Measurements from ENCODE around the gene DSC2.
"Not testable (repeated sequence)": the region's sequence is repeated elsewhere in the genome, so short reads cannot be mapped to it uniquely, and the experiment has no call there.

Gene DSC2

DNA sequence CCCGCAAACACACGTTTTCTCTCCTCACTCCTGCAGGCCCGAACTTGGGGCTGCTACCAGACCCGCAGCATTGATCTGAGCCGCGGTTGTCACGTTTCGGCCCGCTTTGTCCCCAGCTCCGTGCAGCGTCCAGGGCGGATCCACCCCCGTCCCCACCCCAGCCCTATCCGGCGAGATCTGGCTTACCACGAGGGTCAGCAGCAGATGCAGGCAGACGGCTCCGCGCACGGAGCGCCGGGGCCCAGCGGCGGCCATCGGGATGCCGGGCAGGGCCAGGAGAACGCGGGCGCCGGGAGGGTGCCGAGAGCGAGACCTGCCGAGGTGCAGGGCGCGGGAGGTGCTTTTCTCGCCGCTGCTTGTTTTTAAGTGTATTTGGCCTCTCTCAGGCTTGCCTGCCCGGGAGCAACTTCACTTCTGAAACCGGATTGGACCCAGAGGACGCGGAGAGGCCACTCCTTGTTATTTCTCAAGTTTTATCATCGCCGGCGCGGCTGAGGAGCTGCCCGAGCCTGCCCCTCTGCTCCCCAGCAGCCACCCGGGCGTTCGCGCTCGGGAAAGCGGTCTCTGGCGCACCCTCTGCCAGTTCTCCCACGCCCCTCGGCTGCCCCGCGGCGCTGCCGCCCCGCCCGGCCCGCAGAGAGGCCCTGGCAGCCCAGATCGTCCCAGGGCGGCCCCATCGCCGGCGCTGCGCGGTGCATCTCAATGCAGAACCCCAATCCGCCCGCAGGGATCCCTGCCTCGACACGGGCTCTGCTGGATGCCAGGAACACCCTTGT lies 59.6 kb downstream of the DSC2 start, which contains the start of gene DSC3:
DSC3 (minus strand) TSS at position 337 of the 776 bp plus-strand sequence; CDS start at position 255, 82 bp downstream.
- no peak for DNase-seq

DNA sequence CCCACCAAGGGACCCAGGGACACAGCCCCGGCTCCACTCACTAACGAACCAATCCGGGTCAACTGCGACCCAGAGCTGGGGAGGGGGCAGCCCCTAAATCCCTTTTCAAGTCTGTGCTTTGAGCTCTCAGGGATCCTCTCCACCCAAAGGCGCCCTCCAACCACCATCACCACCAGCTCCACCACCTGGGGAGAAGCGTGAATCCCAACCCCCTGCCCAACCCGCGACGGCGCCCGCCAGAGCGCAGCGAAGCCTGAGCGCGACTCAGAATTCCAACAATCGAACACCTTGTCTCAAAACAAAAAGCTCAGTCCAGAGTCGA lies 60.2 kb downstream of the DSC2 start:
- no peak for DNase-seq

DNA sequence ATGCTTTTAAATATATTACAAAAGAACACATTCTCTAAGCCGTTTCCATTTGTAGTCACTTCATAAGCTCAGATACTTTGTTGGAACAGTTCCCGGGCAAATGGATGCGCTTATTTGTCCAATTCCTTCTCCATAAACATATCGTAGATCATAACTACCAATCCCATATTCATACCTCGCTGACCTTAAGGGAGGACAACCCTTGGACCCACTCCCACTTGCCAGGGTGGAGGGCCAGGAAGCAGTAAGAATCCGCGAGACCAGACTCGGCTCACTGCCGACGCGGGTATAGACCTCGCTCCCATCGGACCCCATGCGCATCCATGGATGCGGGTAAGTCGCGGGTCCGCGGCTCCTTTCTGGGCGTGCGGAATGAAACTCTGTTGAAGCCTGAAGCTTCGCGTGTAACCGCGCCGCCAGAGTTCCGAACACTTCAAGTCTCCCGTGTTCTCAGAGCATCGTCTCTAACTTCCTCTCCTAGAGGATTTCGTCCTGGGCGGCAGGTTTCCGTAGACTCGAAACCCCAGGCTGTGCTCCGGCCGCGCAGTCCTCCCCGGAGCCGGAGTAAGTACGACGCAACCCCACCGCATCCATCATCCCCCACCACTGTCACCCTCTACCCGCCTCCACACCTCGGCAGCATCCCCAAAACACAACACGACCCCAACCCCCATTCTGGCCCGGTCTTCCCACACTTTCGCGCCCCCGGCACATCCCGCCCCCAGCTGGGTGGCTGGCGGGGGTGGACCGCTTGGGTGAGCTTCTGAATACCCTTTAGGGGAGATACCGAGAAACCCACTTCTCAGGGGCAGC lies 60.7 kb downstream of the DSC2 start:
- no peak for DNase-seq

DNA sequence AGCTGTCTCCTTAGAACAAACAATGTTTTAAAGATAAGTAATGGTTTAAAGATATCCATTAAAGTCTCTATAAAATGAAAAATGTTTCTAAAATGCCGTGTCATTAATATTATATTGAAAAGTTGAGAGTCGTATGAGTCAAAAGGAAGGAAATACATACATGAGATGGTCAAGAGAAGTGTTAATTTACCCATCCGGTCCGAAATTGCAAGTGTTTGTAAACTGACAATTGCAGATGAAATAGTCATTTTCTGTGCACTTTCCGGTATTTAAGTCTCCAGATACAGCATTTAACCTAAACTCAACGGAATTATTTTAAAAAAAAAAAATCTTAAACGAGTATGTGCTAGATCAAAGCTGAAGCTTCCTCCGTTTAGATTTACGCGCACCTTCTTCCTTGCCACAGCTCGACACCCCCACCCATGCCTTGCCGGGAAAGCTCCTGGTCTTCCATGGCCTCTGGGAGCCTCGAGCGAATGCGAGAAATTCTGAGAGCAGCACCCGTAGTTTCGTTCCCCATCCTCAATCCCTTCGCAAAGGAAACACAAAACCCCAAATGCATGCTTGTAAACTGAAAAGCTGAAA lies 61.4 kb downstream of the DSC2 start:
- no peak for DNase-seq

DNA sequence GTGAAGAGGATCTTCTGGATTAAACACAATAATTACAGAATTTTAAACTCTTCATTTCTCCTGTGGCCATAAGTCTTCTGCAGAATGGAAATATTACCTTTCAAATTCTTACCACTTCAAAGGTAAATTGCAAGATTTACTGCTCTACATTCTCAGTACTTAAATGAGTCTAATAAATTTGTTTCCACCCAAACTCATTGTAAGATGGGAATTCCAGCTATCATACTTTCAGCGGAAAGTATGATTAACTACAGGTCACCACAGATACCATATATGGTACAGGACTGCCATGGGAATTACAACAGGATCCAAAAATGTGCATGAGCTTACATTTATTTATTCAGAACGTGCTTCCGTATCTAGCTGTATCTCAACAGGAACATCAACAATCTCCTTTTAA lies 62.8 kb downstream of the DSC2 start:
- DNase-seq = no peak

DNA sequence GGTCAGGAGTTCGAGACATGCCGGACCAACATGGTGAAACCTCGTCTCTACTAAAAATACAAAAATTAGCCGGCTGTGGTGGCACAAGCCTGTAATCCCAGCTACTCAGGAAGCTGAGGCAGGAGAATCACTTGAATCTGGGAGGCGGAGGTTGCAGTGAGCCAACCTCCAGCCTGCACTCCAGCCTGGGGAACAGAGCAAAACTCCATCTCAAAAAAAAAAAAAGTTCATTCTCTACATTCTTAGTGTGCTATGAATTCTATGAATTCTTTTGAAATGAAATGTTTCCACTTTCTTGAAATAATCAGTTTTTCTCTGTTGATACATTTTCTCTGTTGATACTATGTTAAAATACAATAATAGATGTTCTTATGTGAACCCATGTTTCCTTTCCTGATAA lies 64.5 kb downstream of the DSC2 start:
- DNase-seq = not testable (repeated sequence)

DNA sequence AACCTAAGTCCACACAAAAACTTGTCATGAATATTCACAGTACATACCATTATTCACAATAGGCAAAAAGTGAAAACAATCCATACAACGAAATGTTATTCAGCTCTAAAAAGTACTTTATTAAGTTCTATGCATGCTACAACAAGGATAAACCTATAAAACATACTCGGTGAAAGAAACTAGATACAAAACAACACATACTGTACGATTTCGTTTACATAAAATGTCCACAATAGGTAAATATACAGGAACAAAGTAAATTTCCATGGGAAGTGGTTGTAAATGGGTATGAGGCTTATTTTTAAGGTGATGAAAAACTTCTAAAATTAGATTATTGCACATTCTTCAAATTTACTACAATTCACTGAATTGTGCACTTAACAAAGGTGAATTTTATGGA lies 67.7 kb downstream of the DSC2 start:
- no peak for DNase-seq

DNA sequence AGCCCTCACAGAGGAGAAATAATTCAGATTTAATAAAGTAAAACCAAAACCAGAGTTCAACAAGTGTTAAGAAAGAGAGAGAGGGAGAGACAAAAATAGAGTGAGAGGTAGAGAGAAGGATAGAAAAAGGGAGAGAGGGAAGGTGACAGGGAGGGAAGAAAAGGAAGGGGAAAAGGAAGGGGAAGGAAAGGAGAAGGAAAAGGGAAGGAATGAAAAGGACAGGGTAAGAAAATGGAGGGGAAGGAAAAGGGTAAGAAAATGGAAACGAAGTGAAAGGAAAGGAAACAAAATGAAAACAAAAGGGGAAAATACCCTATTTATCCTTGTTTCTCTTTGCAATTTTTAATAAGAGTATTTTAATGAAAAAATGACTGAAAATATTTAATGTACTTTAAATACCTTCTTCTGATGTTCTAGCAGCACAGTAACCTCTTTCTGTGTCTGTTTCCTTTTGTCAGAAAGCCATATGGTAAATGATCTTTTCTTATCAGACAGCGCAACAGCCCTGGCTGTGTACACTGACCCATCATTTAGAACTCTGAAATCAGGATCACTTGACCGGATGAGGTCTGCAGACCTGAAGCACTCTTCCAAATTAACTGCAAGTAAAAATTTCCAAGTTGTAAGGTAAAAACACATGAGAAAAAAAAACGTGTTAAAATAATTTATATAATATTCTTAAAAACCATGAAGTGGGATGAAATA lies 71.5 kb downstream of the DSC2 start:
- DNase-seq = no peak

DNA sequence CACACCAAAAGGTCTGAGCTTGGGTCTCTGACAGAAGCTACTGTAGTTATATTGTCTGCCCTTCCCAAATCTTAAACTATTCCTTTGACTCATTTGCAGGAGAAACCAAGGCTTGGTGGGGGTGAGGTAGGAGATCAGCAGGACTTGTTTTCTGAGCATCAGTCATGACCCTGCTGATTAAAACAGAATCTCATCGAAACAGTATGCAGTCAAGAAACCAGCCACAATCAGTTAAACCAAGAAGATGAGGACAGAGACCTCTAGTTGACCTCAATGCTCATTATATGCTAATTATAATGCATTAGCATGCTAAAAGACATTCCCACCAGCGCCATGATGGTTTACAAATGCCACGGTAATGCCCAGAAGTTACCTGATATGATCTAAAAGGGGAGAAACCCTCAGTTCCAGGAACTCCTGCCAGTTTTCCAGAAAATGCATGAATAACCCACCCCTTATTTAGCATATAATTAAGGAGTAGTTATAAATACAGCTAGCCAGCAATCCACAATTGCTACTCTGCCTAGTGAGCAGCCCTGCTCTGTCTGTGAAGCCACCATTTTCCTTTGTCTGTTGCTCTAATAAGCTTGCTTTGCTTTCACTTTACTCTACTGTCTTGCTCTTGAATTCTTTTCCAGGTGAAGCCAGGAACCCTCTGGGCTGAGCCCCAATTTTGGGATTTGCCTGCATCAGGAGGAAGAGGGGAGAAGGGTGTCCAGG lies 86.3 kb downstream of the DSC2 start:
- no peak for DNase-seq

DNA sequence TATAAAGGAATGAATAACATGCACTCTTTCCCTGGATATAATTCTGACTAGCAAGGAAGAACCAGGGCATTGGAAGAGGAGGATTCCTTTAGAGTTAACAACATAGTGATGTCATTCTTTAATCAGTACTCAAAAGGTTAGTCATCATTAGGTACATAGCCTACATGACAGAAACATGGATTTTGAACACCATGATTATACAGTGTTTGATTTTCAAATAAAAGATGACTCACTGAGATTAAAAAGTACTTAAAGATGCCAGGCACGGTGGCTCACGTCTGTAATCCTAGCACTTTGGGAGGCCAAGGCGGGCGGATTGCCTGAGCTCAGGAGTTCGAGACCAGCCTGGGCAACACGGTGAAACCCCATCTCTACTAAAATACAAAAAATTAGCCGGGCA lies 90.8 kb downstream of the DSC2 start:
- DNase-seq = not testable (repeated sequence)

DNA sequence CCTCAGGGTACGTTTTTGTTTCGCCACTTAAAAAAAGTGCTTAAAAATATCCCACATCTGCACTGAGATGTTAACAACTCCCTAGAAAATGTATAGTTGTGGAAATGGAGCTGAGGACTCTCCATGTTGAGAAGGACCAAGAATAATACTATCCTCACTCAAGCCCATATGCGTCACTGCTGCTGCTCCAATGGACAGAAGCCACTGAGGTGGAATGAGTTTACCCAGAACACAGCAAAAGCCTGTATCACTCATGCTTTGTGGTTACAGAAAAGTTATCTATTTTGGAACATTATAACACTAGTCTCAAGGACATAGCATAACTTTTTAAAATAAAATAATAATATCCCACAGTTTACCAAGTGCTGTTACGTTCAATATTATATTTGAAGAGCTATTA lies 91.6 kb downstream of the DSC2 start:
- DNase-seq = no peak
